ENCODE data around the gene GRK2. TPM values are rescaled to one million over a fixed set of nuclear protein-coding genes. Genes with fewer than 3 reads are reported as not detected.

The GRK2 gene
- total RNA-seq, 1 donor from 2014 or later: 61.6 TPM

GRCh38 chr11:67254798-67255197, 11.5 kb upstream of the GRK2 start:
- ATAC-seq: no peak

GRCh38 chr11:67255353-67255752, 10.9 kb upstream of the GRK2 start:
- ATAC-seq: no peak

- no peak for ATAC-seq
Observed at GRCh38 chr11:67255864-67256263, 10.4 kb upstream of the GRK2 start.

- ATAC-seq: no peak
Observed at GRCh38 chr11:67256477-67257135, 9.7 kb upstream of the GRK2 start.

- no peak for ATAC-seq
Observed at GRCh38 chr11:67260406-67260805, 5.9 kb upstream of the GRK2 start.

GRCh38 chr11:67260885-67261639, 5.2 kb upstream of the GRK2 start:
- peak; percentile 9 for ATAC-seq

GRCh38 chr11:67261640-67261945, 4.7 kb upstream of the GRK2 start:
- no peak for ATAC-seq

- ATAC-seq: no peak
Observed at GRCh38 chr11:67261946-67262681, 4.2 kb upstream of the GRK2 start.

GRCh38 chr11:67262731-67263675, 3.3 kb upstream of the GRK2 start:
- peak; percentile 67 for ATAC-seq

- no peak for ATAC-seq
Observed at GRCh38 chr11:67264260-67264659, 2.0 kb upstream of the GRK2 start.

- ATAC-seq: peak; percentile 35
Observed at GRCh38 chr11:67264877-67265632, 1.2 kb upstream of the GRK2 start.

GRCh38 chr11:67265633-67266448, 432 bp upstream of the GRK2 start:
- peak; percentile 20 for ATAC-seq

- ATAC-seq: peak; percentile 22
Observed at GRCh38 chr11:67267188-67268080, 1.2 kb downstream of the GRK2 start.

- no peak for ATAC-seq
Observed at GRCh38 chr11:67268081-67268961, 2.0 kb downstream of the GRK2 start.

GRCh38 chr11:67268962-67269268, 2.6 kb downstream of the GRK2 start:
- ATAC-seq: no peak

- ATAC-seq: peak; percentile 20
Observed at GRCh38 chr11:67269401-67270255, 3.4 kb downstream of the GRK2 start.

GRCh38 chr11:67270256-67271204, 4.3 kb downstream of the GRK2 start:
- ATAC-seq: no peak

Data from esophagus mucosa (tissue), 1 donor.